HPDE6-E6E7 (cell line): ENCODE data around the gene SGSM1.
"Not testable (repeated sequence)": the region's sequence is repeated elsewhere in the genome, so short reads cannot be mapped to it uniquely, and the experiment has no call there.

Experiments used
- DNase-seq: peaks from one replicate; pipeline ENCODE4 v3.0.0; 2011; ENCODE audit warnings: missing footprints; ENCODE audit errors: extremely low spot score

Gene SGSM1

DNA sequence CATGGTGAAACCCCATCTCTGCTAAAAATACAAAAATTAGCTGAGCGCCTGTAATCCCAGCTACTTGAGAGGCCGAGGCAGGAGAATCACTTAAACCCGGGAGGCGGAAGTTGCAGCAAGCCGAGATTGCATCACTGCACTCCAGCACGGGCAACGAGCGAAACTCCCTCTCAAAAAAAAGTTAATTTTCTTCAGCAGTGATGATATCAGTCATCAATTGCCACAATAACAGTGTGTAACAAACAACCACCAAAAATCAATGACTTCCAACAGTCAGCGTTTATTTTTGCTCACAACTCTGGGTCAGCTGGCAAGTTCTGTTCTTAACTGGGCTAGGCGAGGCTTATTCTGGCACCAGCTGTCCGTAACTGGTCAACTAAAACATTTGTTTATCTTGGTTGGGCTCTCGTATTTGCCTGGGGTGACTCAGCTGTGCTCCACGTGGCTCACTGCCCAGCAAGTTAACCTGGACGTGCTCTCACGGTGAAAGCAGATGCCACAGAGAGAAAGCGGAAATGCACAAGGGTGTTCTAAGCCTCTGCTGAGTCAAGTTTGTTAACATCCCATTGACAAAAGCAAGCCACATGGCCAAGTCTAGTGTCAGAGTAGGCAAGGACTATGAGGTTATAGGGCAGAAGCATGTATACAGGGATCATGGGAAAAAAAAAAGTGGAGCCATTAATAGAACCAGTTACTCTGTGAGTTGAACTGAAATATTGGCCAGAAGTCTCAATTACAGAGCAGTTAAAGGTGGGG lies 88.4 kb downstream of the SGSM1 start:
- peak; percentile 92 for DNase-seq

DNA sequence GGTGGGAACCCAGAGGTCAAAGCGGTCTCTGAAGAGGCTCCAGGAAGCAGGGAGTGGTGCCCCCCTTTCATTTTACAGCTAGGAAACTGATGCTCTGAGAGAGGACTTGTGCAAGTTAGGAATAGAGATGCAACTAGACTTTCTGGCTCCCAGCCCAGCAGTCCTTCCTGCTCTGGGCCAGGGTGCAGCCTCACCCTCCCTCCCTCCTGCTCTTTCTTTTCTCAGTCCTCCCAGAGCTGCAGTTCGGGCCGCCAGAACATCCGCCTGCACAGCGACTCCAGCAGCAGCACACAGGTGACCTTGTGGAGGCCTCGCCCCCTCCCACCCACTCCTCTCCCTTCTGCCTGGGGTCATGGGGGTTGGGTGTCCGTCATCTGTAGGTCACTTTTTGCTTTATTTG lies 89.0 kb downstream of the SGSM1 start:
- DNase-seq = peak; percentile 50

DNA sequence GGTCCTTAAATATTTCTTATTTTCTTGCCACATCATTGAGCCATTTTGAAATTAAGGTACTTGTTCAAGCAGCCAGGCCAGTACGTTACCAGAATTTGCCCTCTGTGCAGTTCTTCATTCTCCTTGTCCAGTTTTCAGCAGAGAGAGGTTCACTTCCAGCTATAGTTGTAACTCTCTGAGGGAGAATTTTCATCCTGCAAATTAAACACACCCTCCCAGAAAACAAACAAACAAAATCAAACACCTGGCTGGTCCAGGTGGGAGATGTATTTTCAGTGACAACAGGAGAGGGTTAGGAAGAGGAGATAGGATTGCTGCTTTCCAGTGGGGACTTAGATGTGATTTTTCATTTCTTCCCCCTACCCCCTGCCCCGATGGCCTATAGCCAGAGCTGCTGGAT lies 95.4 kb downstream of the SGSM1 start:
- no peak for DNase-seq

DNA sequence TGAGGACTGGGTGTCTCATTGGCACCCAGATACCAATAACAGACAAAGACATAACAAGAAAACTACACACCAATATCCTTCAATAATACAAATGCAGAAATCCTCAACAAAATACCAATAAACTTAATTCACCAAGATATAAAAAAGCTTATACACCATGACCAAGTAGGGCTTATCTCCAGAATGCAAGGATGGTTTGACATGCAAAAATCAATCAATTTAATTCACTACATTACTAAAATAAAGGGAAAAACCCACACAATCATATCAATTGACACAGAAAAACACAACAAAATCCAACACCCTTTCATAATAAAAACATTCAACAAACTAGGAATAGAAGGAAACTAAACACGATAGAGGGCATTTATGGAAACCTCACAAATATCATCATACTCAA lies 99.9 kb downstream of the SGSM1 start:
- no peak for DNase-seq

DNA sequence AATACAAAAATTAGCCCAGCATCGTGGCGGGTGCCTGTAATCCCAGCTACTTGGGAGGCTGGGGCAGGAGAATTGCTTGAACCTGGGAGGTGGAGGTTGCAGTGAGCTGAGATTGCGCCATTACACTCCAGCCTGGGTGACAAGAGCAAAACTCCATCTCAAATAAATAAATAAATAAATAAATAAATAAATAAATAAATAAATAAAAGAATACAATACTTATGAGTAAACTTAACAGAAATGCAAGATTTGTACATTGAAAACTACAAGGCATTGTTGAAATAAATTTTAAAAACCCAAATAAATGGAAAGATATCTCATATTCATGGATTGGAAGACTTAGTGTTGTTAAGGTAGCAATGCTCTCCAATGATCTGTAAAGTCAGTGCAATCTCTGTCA lies 101.1 kb downstream of the SGSM1 start:
- DNase-seq = not testable (repeated sequence)

DNA sequence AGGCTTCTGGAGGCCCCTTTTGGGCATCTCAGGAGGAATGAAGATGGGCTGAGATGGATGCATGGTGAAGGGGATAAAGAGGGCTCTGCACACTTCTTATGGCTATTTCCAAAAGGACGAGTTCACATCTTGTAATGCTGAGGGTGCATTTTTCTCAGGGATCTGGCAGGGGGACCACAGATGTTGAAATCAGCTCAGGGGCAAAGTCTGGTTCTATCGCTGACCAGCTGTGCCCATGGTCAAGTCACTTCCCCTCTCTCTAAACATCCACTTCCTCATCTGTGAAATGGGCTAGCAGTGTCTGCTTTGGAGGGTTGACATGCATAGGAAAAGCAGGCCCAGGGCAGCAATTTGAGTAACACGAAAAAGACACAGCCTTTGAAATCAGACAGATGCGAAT lies 114.0 kb downstream of the SGSM1 start:
- DNase-seq = no peak

DNA sequence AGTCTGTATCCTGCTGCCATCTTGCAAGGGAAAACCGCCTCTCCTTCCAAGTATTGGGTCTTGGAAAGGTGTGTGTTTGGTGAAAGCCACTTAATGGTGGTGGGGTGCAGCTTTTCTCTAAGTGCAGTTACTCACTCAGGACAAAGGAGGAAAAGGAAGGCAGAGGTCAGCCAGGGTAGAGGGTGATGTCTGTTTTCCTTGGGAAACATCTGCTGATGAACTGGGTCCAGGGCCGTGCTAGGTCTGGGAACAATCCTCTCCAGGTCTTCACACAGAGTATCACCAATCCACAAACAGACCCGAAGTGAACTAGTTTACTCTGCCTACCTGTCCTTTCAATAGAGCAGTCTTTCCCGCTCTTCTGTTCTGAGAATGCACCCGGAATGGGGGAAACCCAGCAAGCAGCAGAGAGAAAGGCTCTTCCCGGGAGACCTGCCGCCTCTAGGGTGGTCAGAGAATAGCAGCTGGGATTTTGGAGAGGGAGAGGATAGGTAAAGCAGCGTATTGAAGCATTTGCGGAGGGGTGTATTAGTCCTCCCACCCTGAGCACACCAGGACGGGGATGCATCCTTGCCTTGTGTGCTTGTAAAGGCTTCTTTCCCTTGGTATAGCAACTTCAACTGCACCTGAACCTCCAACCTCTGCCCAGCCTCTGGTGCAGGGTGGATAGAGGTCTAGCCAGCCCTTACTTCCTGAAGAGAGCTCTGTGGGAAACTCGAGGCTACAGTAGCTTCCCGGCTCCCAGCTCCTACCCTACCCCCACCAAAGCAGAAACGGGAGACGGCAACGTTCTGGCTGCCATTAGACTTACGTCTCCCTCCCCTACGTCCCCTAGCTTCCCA lies 119.8 kb downstream of the SGSM1 start:
- no peak for DNase-seq

DNA sequence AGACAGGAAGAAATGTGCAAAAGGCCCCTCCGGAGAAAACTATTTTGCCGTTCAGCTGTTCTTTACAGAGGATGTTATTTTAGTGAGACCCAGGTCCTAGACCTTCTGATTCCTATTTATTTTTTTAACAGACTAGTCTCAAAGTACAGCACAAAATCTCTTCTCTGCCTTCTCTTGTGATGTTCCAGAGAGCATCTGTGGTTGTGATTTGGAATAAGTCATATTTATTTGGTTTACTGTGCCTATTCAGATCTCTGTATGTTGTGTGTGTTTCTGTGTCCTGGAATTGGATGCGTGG lies 120.4 kb downstream of the SGSM1 start:
- no peak for DNase-seq

DNA sequence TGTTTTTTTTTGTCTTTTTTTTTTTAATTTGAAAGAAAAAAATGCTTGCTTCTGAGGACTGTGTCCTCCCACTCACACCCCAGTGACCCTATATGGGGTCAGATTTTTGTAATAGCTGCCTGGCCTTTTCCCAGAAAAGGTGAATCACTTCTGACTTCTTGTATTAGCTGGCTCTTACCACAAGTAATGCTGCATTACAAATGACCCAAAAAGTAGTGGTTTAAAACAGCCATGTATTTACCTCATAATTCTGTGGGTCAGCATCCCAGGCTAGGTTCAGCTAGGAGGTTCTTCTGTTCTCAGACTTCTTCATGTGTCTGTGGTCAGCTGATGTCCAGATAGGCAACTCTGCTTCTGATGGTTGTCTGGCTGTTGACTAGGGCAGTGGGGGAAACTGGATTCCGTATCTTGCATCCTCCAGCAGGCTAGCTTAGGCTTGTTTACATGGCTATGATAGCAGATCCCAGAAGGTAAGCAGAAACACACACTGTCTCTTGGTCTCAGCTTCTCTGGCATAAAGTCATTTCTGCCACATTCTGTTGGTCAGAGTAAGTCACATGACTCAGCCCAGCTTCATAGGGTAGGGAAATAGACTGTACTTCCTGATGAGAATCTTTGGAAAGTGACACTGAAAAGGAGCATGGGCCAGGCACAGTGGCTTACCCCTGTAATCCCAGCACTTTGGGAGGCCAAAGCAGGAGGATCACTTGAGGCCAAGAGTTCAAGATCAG lies 121.0 kb downstream of the SGSM1 start:
- no peak for DNase-seq

DNA sequence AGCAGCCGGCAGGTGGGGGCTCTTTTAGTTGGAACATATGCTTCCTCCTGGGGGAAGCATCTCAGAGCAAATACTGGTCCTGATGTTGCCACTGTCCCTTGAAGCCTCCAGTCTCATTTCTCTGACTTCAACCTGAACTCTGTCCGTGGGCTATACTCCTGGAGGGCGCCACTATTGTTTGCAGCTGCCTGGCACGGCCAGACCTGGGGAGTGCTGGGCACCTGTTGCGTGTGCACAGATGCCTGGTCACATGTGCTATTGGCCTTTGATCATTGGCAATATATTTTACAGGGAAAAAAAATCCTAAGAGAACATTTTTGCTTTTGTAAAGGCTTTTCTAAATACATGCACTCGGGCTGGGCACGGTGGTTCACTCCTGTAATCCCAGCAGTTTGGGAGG lies 122.3 kb downstream of the SGSM1 start:
- DNase-seq = no peak

DNA sequence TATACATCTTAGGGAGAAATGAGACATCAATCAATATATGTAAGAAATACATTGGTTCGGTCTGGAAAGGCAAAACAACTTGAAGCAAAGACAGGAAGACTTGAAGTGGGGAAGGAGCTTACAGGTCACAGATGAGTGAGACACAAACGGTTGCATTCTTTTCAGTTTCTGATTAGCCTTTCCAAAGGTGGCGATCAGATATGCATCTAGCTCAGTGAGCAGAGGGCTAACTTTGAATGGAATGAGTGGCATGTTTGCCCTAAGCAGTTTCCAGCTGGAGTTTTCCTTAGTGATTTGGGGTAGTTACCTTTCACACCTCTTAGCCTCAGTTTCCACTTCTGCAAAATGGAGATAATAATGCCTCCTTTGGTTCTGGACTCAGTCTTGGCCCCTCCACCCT lies 124.7 kb downstream of the SGSM1 start:
- no peak for DNase-seq

DNA sequence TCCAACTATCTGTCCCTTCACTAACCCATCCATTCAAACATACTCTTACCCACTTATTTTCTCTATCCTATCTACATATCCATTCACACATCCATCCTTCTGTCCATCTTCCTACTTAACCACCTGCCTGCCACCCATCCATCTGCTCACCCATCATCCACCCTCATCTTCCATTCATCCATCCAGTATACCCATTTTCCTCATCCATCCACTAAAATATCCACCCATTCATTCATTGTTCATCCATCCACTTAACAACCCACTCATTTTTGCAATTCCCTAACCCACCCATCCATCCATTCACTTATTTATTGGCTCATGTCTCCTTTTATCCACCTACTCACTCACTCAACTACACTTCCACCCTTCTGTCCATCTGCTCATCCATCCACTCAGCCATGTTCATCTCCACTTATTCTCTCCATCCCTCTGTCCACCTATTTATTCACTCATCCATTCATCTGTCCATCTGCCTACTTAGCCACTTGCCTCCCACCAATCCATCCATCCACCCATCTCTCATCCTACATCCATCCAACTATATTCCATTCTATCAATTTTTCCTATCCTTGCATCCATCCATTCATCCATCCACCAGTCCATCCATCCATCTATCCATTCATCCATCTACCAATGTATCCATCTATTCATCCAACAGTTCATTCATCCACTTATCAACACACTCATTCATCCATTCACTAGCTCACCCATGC lies 129.9 kb downstream of the SGSM1 start:
- DNase-seq = no peak

DNA sequence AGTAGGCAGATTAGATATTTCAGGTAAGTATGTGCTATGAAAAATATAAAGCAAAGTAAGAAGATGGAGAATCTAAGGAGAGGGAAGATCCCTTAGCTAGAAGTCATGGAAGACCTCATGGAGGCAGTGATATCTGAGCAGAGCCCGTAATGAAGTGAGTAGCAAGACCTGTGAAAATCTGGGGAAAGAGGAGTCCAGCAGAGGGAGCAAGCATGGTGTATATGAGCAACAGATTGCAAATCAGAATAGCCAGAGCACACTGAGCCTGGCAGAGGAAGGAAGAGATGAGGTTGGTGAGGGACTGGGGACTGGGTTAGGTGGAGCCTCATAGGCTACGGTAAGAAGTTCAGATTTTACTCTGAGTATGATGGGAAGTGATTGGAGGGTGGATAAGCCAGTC lies 131.1 kb downstream of the SGSM1 start:
- DNase-seq = no peak

DNA sequence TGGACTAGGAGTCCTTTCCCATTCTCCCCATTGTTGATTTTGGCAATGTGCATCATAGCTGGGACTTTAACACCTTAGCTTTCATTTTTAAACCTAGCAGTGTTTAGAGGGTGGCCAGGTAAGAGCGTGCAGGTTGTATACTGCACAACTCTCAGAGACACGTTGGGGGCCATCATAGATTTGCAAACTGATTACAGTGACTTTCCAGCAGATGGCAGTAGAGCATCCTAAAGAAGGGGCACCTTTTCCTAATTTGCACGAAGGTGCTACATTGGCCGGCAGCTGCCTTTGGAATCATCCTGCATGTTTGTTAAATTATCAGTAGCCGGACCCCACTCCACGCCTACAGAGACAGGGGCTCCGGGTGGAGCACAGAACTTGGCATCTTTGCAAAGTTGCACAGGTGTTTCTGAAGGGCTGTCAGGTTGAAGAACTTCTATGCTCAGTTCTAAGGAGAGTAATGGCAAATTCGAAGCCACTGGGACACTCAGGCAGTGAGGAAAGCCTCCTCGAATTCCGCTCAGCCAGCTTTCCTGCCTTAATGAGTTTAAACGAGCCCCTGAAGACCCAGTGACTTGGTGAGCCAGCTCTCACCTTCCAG lies 132.8 kb downstream of the SGSM1 start:
- DNase-seq = no peak

DNA sequence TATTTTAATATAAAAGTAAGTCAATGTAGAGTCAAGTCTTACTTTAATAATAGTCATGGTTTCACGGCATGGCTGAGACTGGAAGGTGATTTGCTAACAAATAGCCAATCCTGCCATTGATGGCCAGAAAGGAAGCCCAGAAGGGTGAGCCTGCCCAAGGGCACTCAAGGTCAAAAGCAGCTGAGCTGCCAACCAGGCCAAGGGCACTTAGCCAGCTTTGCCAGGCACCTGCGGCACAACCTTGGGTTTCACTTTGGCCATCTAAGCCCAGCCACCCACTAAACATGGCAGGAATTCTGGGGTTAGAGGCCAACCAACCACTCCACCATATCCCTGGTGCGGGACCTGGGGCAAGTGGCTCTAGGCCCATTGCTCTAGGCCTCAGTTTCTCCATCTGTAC lies 136.3 kb downstream of the SGSM1 start:
- no peak for DNase-seq

DNA sequence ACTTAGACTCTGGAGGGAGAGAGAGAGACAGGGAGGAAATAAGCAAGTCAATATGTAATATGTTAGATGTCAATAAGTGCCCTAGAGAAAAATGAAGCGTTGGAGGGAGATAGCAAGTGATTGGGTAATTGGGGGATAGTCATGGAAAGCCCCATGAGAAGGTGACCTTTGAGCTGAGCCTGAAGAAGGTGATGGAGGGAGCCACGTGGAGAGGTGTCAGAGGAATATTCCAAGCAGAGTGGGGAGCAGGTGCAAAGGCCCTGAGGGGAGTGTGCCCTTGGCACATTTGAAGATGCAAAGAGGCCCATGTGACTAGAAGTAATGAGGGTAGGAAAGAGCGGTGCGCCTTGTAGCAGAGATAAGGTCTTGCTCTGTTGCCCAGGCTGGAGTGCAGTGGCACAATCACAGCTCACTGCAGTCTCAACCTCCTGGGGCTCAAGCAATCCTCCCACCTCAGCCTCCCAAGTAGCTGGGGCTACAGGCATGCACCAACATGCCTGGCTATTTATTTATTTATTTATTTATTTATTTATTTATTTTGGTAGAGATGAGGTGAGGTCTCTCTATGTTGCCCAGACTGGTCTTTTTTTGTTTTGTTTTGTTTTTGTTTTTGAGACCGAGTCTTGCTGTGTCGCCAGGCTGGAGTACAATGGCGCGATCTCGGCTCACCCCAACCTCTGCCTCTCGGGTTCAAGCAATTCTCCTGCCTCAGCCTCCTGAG lies 138.4 kb downstream of the SGSM1 start:
- DNase-seq = no peak

DNA sequence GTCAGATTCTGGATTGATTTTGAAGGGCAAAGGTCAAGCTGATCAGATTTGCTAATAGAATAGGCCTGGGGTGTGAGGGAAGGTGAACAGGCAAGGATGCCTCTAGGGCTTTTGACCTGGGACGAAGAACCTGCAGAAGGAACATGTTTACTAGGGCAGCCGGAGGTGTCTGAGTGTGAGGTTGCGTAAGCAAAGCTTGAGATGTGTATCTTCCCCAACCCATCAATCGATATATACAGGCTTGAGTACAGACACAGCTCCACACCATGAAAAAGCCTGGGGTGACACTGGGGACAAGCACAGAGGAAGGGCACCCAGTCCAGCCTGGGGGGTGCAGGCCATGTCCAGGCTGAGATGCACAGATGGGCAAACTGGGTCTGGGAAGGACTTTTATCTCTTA lies 139.4 kb downstream of the SGSM1 start:
- no peak for DNase-seq

DNA sequence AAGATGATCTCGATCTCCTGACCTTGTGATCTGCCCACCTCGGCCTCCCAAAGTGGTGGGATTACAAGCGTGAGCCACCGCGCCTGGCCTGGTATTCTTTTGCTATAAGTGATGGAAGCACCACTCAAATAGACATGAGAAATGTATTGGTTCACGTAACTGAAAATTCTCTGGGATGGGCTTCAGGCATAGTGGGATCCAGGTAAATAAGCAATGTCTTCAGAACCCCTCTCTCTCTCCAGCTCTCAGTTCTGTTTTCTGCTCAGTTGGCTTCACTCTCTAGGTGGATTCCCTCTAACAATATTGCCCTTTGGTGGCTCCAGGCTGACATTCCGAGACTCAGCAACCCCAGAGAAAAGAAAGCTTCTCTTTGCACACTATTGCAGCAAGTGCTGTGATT lies 141.4 kb downstream of the SGSM1 start:
- no peak for DNase-seq

DNA sequence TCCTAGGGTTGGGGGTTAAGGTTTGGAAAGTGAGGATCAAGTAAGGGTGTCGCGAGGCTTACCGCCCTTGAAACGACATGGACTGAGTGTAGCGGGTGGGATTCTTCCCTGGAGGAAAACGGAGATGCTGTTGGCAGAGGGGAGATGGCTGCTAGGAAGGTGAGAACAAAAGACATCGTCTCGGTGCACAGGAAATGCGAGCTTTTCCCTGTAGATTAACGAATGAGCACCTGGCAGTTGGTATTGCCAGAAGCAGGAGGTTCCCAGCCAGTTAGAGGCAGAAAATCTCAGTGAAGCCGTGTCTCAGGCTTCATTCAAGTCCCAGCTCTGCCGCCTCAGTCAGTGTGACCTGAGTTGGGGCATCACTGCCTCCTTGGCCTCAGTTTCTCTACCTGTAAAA lies 141.9 kb downstream of the SGSM1 start:
- no peak for DNase-seq

DNA sequence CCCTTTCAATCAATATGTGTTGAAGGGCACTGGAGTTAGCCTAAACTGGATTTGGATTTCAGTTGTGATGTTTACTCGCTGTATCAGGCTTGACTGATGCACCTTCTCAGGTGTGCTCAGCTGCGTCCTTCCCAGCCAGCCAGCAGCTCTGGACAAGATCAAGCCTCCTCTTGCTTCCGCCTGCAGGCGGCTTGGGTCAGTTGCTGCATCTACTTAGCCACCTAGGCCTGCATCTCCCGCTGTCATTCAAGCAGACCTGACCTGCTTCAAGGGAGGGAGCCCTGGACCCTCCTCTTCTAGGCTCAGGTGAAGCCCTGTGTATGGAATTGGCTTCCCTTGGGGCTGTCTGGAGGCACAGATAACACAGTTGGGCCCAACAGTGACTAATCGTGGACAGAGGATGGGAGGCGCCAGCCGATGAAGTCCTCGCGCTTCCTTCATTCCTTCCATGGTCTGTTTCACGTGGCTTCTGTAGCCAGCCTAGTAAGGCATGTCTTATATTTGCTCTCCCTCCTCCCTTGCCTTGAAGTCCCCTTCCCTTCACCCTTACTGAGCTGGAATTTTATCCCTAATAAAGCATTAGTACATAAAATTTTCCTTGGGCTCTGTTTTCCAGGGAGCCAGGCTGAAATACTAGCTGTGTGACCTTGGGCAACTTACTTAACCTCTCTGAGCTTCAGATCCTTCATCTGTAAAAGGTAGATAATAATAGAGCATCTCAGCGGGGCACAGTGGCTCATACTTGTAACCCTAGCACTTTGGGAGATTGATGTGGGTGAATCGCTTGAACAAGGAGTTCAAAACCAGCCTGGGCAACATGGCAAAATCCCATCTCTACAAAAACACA lies 142.6 kb downstream of the SGSM1 start:
- no peak for DNase-seq
